OCI-LY7 (cell line): ENCODE results near the gene SRC. TPM values are rescaled to one million over a fixed set of nuclear protein-coding genes. Genes with fewer than 3 reads are reported as not detected.

Experiments used
- BruUV-seq: library from RNA; stranded (reverse); fragments of 400-500 nt; replicated peaks from 2 replicates; lab custom pipeline; 2021; lab: Mats Ljungman, UMichigan
- CTCF ChIA-PET: fragments of 300-600 bp; sonication (Branson Sonifier 250); formaldehyde crosslinking; loops from one replicate; lab custom pipeline; 2022; ENCODE audit warnings: antibody characterized with exemption; ENCODE audit not compliant: unreplicated experiment; lab: Charles Lee
- POLR2A ChIA-PET: fragments of 300-600 bp; sonication (Branson Sonifier 250); formaldehyde crosslinking; loops from one replicate; lab custom pipeline; 2022; ENCODE audit warnings: antibody characterized with exemption; lab: Charles Lee
- DNase-seq: peaks from one replicate; pipeline ENCODE4 v3.0.0-alpha.2; 2015; ENCODE audit warnings: low spot score
- H2AFZ ChIP-seq: fragments of 200-600 bp; sonication (generic), shearing (Covaris generic); 2 replicates; pipeline ENCODE4 v1.6.1; 2014; ENCODE audit warnings: mild to moderate bottlenecking, antibody characterized with exemption, low read length, moderate library complexity
- H3K27ac ChIP-seq: fragments of 200-600 bp; sonication (generic); 2 replicates; pipeline ENCODE4 v1.5.1; 2014; ENCODE audit warnings: mixed run types, low read depth, mild to moderate bottlenecking, moderate library complexity, low read length, inconsistent platforms; ENCODE audit not compliant: poor library complexity, severe bottlenecking
- H3K36me3 ChIP-seq: fragments of 200-600 bp; sonication (generic); 2 replicates; pipeline ENCODE4 v1.6.1; 2014; ENCODE audit warnings: mild to moderate bottlenecking, antibody characterized with exemption, low read length, moderate library complexity, mixed read lengths; ENCODE audit not compliant: insufficient read depth
- H3K4me1 ChIP-seq: fragments of 200-600 bp; sonication (generic); 2 replicates; pipeline ENCODE4 v1.5.1; 2014; ENCODE audit warnings: mild to moderate bottlenecking, low read length; ENCODE audit not compliant: insufficient read depth, poor library complexity, severe bottlenecking
- H3K4me2 ChIP-seq: fragments of 200-600 bp; sonication (generic); 2 replicates; pipeline ENCODE4 v1.6.1; 2014; ENCODE audit warnings: mild to moderate bottlenecking, low read length
- H3K4me3 ChIP-seq: fragments of 200-600 bp; sonication (generic); 2 replicates; pipeline ENCODE4 v1.5.1; 2014; ENCODE audit warnings: mild to moderate bottlenecking, low read depth, low read length; ENCODE audit not compliant: poor library complexity, severe bottlenecking
- H3K79me2 ChIP-seq: fragments of 200-600 bp; sonication (generic); 2 replicates; pipeline ENCODE4 v1.6.1; 2016; ENCODE audit warnings: low read depth, mild to moderate bottlenecking, low read length, moderate library complexity, mixed read lengths; ENCODE audit not compliant: insufficient read depth
- H3K9me2 ChIP-seq: fragments of 200-600 bp; sonication (generic); 2 replicates; pipeline ENCODE4 v1.6.1; 2016; ENCODE audit warnings: mild to moderate bottlenecking, low read length, mixed read lengths; ENCODE audit not compliant: insufficient read depth
- H3K9me3 ChIP-seq: fragments of 200-600 bp; sonication (generic); 2 replicates; pipeline ENCODE4 v1.6.1; 2014; ENCODE audit warnings: mild to moderate bottlenecking, mixed run types, low read length, mixed read lengths
- H4K20me1 ChIP-seq: fragments of 200-600 bp; sonication (generic); 2 replicates; pipeline ENCODE4 v1.6.1; 2014; ENCODE audit warnings: mild to moderate bottlenecking, antibody characterized with exemption, low read length, moderate library complexity, mixed read lengths; ENCODE audit not compliant: insufficient read depth
- EZH2phosphoT487 ChIP-seq: fragments of 200-600 bp; sonication (generic); IDR thresholded peaks from 2 replicates; pipeline ENCODE4 v1.6.1; 2018; ENCODE audit warnings: low read depth, borderline replicate concordance, mild to moderate bottlenecking, mixed run types, antibody characterized with exemption, low read length, moderate library complexity, mixed read lengths
- intact Hi-C: fragments of 100-400 bp; cut with micrococcal nuclease; formaldehyde crosslinking; loops from one replicate; pipeline ENCODE4 v1.10.0; 2022; ENCODE audit not compliant: unreplicated experiment
- total RNA-seq, 2 experiments: library from RNA; depleted of rRNA in 1 of 2; stranded (reverse); fragments of >200 nt in 1 of 2; shearing (Covaris generic) in 1 of 2; gene quantifications; 2 replicates each; pipeline ENCODE4 v1.2.3, GENCODE V29; 2014 to 2022
- TF ChIP-seq, protein P1 (sequence below): fragments of 200-600 bp; sonication (generic); conservative IDR thresholded peaks from 2 replicates; pipeline ENCODE4 v1.5.1; 2014; ENCODE audit warnings: mild to moderate bottlenecking, antibody characterized with exemption, low read length, moderate library complexity, mixed read lengths

SRC gene
- total RNA-seq, 2 experiments from 2014 or later = 0.72 to 3.7 TPM

DNA sequence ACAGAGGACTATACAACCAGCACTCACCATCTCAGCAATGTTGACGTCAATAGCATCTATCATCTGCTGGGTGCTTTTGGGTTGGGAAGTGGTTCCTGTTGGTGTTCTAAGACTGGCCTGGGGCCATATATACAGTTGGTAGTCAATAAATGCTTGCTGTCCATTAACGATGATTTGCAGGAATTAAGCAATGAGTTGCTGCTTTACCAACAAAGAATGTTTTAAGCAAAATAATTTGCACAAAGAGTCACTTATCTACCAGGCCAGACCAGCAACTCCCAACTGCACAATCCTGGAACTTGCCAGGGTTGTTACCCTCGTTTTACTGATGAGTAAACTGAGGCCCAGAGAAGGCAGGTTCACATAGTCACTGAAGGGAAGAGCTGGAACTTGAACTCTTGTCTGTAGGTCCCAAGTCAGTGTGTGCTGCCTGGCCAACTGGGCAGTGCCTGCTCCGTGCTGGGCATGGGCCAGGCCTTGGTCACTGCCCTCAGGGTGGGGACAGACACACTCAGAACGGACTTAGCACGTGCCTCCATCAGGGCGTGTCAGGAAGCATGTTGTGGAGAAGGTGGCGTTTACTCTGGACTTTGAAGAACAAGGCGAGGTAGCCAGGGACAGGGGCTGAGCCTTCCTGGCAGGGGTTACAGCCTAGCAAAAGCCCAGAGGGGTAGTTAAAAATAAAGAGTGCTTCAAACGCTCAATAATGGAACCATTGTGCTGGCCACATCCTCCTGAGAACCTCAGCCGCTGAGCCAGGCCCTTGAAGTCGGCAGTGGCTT, 2.5 kb upstream of the SRC start:
- Histone ChIP-seq H2AFZ (no peak overlapping the region), H3K27ac (no peak overlapping the region), H3K4me2 (no peak overlapping the region), H3K4me3 (no peak overlapping the region), H3K4me1 (no peaks in the 10 kb centered on the region), H3K79me2 (no peaks in the 10 kb centered on the region), H3K9me3 (no peaks in the 10 kb centered on the region), H3K36me3 (no peaks in the 10 kb centered on the region), H3K9me2 (no peaks in the 10 kb centered on the region), H4K20me1 (no peaks in the 10 kb centered on the region)
- BruUV-seq = no TSS peak
- intact Hi-C loops = no loop called here
- POLR2A ChIA-PET = no interaction called here
- no peak for DNase-seq
- CTCF ChIA-PET = no interaction called here
- TF ChIP-seq, protein P1, sequence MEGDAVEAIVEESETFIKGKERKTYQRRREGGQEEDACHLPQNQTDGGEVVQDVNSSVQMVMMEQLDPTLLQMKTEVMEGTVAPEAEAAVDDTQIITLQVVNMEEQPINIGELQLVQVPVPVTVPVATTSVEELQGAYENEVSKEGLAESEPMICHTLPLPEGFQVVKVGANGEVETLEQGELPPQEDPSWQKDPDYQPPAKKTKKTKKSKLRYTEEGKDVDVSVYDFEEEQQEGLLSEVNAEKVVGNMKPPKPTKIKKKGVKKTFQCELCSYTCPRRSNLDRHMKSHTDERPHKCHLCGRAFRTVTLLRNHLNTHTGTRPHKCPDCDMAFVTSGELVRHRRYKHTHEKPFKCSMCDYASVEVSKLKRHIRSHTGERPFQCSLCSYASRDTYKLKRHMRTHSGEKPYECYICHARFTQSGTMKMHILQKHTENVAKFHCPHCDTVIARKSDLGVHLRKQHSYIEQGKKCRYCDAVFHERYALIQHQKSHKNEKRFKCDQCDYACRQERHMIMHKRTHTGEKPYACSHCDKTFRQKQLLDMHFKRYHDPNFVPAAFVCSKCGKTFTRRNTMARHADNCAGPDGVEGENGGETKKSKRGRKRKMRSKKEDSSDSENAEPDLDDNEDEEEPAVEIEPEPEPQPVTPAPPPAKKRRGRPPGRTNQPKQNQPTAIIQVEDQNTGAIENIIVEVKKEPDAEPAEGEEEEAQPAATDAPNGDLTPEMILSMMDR = no peak
- TF ChIP-seq EZH2phosphoT487 = no peak

DNA sequence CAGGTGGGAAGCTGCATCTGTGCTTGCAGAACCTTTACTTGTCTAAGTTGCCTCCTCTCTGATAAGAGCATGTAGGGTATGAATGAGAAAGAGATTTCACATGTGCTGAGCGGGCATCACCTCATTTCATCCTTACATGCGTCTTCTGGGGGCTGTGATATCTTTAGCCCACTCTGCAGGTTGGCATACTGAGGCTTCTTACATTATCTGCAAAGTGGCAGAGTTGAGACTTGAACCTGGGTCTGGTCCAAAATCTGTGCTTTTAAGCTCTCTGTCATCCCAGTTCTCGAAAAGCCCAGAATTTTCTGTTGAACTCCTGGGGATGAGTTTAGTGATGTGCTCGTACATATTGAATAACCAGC, 2.0 kb upstream of the SRC start:
- intact Hi-C loops = no loop called here
- H3K9me3 ChIP-seq = no peaks in the 10 kb centered on the region
- CTCF ChIA-PET = no interaction called here
- H3K4me1 ChIP-seq = no peaks in the 10 kb centered on the region
- H3K27ac ChIP-seq = no peak overlapping the region
- no peak overlapping the region for H3K4me2 ChIP-seq
- H3K79me2 ChIP-seq = no peaks in the 10 kb centered on the region
- POLR2A ChIA-PET = no interaction called here
- no TSS peak for BruUV-seq
- no peak for DNase-seq
- no peaks in the 10 kb centered on the region for H3K36me3 ChIP-seq
- H2AFZ ChIP-seq = no peak overlapping the region
- no peaks in the 10 kb centered on the region for H4K20me1 ChIP-seq
- no peaks in the 10 kb centered on the region for H3K9me2 ChIP-seq
- TF ChIP-seq, protein P1 = no peak
- no peak for TF ChIP-seq EZH2phosphoT487
- H3K4me3 ChIP-seq = no peak overlapping the region
